Bone marrow (tissue), 2 donors: ENCODE data around the gene ZNF324.
"Not testable (repeated sequence)": the region's sequence is repeated elsewhere in the genome, so short reads cannot be mapped to it uniquely, and the experiment has no call there.

Experiments
- DNase-seq, 2 donors: peaks; one replicate each; lab custom pipeline; 2025; lab: John Stamatoyannopoulos, UW

ZNF324 gene

DNA sequence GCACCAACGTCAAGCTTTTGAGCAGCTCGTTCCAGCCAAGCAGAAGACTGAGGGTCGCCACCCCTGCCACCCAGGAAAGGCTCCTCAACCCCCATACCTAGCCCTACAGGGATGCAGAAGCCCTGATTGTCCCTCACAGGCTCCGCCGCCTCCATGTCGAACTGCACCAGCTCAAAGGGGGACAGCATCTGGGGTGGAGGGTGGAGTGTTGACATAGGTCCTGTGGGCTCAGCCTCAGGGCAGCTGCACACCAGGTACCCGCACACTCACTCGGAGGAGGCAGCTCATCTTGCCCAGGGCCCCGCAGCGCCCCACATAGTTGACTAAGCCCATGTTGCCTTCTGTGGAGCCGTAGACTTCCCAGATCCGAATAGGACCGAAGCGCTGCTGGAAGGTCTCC is 33.4 kb downstream of the ZNF324 start:
- no peak for DNase-seq

DNA sequence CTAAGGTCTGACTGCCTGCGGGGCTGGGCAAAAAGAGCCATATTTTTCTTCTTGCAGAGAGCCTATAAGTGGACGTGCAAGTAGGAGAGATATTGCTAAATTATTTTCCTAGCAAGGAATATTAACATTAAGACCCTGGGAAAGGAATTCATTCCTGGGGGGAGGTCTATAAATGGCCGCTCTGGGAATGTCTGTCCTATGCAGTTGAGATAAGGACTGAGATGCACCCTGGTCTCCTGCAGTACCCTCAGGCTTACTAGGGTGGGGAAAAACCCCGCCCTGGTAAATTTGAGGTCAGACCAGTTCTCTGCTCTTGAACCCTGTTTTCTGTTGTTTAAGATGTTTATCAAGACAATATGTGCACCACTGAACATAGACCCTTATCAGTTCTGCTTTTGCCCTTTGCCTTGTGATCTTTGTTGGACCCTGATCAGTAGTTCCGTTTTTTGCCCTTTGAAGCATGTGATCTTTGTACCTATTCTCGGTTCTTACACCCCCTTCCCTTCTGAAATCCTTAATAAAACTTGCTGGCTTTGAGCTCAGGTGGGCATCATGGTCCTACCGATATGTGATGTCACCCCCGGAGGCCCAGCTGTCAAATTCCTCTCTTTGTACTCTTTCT is 40.8 kb downstream of the ZNF324 start:
- not testable (repeated sequence) for DNase-seq

DNA sequence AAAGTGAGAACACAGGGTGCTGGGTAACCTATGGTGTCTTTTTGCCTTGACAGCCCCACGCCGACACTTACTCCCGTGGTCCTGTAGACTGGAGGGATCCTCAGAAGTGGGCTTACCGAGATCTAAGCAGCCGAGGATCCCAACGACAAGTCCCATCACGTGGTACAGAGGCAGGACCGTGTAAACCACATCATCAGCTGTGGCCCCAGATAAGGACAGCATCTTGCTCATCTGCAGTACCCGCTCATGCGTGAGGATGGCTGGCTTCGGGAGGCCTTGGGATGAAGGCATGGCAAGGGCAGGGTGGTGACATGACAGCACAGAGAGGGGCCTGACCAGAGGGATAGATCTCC is 42.8 kb downstream of the ZNF324 start:
- DNase-seq, result no peak

DNA sequence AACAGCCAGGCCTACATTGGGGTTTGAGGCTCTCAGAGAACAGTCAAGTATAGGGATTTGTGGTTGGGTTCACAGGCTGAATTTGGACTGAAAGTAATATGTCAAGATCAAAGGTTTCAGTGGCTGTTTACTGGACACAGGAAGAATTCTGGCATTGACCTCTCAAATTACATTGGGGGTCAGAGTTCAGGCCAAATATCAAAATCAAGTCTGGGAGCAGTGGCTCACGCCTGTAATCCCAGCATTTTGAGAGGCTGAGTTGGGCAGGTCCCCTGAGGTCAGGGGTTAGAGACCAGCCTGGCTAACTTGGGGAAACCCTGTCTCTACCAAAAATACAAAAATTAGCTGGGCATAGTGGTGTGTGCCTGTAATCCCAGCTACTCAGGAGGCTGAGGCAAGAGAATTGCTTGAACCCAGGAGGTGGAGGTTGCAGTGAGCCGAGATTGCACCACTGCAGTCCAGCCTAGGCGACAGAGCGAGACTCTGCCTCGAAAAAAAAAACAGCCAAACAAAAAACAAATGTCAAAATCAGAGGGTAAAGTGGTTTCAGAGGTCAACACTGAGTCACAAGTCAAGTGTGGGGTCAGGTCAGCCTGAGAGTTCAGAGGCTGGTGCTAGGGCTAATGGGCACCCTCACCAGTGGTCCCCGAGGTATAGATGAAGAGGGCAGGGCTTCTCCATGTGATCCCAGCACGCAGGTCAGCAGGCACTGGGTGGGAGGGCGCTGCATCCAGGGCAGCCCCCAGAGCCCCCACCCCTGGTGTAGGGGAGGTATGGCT is 43.4 kb downstream of the ZNF324 start:
- no peak for DNase-seq

DNA sequence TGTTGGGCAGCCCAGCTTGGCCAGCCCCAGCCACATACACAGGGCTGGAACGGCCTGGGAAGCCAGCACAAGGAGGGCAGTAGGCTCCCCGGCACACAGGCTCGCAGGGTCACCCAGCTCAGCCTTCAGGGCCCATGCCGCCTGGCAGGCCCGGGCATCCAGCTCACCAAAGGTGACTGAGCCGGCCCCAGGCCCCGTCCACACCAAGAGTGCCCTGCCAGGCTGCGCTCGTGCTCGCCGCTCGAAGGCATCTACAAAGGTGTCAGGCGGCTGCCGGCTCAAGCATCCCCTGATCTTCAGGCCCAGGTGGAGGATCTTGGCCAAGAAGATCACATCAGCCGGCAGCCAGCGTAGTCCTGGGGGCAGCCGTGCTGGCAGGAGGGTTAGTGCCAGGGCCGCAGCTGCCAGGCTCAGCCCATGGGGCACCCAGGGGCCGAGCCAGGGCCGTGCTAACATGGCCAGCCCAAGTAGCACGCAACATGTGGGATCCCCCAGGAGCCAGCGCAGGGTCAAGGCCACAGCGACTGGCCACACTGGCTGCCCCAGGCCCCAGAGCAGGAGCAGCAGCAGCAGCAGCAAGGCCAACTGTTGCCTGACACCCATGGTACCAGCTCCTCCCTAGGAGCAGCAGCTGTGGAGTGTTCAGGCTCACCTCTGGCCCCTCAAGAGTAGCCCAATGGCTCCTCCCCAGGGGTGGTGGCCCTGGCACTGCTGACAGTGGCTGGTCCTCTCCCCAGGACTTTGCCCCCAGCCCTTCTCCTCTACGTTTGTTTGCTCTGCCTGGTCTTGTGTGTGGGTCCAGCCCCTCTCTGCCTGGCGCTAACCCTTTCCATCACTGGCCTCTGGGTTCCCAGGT is 44.7 kb downstream of the ZNF324 start, which contains the start of gene SLC27A5:
SLC27A5 (minus strand) TSS at position 640 of the 856 bp plus-strand sequence; CDS start at position 603, 37 bp downstream.
- DNase-seq, result no peak

DNA sequence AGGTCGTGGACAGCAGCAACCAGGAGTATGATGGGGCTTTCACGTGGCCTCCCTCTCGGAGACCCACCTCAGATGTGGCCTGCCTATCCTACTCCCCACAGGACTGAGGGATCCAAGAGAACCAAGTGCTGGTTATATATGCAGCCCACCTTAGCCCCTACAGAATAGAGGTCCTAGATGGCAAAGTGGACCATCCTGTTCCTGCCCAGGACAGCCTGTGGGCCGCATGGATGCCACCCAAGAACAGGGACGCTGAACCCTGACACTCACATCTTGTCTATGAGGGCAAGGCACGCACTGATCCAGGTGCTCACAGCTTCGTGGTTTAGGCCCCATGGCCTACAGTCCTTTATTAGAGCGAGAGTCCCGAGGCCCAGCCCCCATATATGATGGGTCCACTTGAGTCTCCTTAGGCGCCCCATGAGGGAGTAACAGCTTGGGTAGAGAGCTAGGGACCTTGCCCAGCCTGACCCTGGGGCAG is 46.4 kb downstream of the ZNF324 start:
- DNase-seq, result no peak

DNA sequence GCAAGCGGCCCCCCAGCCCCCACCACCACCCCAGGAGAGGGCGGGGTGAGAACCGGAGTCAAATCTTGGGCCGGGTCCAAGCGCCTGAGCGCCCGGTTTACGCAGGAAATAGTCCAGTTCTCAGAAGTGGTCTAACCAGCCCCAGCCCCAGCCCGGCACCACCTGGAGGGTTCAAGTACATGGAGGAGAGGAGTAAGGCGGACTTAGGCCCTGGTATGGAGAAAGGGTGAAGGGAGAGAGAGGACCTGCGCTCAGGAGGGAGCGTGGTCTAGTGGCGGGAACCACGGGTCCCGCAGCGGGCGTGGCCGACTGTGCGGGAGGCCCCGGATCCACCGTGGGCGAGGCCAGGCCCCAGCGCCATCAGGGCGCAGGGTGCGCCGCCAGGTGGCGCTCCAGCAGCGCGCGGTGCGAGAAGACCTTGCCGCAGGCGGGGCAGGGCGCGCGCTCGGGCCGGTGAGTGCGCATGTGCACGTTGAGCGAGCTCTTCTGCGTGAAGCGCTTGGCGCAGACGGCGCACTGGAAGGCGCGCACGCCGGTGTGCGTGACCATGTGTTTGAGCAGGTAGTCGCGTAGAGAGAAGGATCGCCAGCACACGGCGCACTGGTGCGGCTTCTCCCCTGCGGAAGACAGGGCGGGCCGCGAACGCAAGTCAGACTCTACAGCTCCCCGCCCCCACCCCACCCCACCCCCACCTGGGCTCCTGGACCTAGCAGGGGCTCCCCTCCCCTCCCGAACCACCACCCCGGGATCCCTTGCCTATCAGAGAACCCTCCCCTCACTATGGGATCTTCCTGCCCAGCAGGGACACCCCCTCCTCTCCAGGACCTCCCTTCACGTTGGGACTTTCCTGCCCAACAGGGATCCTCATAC is 47.0 kb downstream of the ZNF324 start:
- DNase-seq, result peak; percentile 66 to 72

GRCh38 chr19:58514564-58515022 is 47.7 kb downstream of the ZNF324 start:
- no peak for DNase-seq

DNA sequence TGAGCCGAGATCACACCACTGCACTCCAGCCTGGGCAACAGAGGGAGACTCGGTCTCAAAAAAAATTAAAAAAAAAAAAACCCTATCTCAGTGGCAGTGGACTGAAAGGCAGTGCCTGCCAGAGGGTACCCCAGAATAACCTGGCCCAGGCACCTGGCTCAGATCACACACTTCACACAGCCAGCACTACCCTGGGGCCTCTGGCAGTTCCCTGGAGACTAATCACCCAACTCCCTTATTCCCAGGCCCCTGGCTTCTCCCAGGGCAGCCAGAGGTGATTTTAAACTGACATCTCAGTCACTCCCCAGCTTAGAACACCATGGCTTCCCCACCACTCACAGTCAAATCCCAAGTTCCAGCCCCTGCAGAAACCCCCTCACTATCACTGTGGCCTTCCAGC is 48.4 kb downstream of the ZNF324 start:
- no peak for DNase-seq

- DNase-seq, result no peak
Observed at GRCh38 chr19:58516246-58516836, 49.5 kb downstream of the ZNF324 start.

DNA sequence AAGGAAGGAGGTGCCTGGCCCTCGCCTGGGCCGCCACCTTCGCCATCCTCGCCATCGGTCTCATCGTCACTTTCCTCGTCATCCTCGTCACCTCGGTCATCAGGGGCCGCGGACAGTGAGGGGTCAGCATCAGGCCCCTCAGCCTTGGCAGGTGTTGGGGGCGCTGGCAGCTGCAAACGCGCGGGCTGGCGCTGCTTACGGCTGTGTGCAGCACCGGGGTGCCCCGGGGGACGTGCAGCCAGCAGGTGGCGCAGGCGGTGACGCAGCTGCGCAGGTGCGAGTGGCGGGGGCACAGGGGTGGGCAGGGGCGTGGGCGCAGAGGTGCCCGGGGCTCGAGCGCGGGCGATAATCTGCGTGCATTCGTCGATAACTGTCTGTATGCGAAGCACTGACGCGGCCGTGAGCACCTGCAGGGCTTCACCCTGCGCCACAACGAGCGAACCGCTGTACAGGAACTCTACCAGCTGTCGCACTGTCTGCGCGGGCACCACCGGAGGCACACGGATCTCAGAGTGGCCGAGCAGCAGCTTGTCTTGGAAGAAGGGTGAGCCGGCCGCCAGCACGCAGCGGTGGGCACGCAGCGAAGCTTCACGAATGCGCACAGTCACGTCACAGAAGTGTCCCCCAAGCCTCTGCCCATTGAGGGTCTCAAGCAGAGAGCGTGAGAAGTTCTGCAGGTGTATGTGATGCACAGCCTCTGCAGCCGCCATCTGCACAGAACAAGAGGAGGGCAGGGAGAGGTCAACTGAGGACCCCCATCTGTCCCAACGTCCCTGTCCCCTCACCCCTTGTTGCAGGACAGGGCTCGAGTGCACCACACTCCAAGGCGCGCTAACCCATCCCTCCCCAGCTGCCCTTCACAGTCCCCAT is 50.3 kb downstream of the ZNF324 start:
- no peak for DNase-seq

DNA sequence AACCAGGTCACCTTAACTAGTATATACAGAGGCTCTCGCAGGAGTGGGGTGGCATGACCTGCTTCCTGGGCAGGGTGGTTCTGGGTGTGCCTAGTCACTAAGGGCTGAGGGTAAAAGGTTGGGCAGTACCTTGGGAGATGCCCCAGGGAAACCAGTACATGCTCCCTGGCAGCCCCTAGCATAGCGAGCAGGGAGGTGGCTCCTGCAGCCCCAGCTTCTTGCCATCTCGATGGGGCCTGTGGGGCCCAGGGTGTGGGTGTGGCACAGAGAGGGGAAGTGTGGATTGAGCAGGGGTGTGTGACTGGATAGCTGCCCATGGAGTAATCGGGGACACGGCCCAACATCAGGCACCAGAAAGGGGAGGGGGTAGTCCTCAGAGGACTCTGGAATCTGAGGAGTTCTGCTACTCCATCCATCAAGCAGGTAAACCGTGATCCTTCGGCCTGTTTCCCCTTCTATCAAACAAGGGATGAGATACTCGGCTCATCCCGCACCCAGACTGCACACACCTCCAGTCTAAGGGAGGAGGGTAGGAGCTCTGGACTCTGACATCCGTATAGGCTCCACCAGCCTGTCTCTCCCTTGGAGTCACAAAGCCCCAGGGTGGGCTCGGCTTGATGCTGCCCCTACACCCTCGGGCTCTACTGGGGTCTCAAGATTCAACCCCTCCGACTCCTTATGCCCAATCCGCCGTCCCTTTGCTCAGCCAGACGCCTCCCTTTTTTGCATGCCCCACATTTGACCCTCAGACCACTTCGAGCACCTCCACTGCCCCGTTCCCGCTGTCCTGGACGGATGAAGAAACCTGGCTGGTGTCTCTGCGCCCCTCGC is 51.6 kb downstream of the ZNF324 start:
- DNase-seq, result no peak

GRCh38 chr19:58519087-58519354 is 52.1 kb downstream of the ZNF324 start:
- peak; percentile 63 to 66 for DNase-seq

DNA sequence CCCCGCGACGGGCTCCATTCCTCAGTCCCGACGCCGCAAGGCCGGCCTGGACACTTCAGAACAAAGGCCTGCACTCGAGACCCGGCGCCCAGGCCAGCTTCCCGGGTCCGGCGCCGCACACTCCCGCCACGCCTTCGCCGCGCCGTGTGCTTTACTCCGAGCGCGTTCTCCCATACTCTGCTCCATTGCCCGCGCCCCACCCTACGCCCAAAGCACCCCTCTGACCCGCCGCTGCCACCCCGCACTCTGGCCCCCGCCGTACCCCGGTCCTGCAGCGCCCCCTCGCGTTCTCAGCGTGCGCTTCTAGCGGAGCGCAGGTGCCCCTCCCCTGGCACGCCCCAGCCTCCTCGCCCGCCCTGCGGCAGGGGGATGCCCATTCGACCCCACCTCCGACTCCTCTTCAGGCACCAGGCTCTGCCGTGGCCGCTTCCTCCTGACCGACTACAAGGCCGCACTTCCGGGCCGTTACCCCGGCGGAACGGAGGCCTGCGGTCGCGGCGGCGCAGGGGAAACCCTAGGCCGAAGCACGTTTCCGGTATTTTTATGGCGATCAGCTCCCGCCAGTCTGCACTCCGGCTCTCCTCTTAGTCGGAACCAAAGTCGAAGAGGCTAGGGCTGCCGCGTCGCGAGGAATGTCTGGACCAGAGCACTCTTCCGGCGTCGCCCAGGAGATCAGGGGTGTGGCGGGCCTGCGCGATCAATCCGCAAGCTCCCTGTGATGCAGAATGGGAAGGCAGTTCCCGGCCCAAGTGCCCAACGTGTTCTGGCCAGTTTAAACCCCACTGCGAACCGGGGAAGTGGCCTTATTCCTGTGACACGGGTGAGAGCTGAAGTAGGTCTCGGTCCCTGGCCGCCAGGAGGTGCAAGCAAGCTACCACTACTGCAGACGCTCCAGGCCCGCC is 52.7 kb downstream of the ZNF324 start, which contains the start of gene ZBTB45:
ZBTB45 (minus strand) TSS at position 456 of the 902 bp plus-strand sequence. CDS start 2,137 bp downstream, outside the sequence.
- DNase-seq, result peak; percentile 93 to 97

DNA sequence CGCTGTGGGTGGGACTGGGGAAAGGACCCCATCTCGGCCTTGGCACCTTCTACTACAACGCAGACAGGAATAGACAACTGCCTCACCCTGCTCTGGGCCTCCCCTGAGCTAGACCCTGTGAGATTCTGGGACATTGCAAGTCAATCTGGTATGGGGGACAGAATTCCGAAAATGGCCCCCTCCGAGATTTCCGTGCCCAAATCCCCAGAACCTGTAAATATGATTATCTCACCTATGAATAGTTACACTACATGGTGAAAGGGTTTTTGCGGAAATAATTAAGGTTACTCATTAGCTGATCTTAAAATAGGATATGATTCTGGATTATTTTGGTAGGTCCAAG is 53.3 kb downstream of the ZNF324 start:
- DNase-seq, result no peak

DNA sequence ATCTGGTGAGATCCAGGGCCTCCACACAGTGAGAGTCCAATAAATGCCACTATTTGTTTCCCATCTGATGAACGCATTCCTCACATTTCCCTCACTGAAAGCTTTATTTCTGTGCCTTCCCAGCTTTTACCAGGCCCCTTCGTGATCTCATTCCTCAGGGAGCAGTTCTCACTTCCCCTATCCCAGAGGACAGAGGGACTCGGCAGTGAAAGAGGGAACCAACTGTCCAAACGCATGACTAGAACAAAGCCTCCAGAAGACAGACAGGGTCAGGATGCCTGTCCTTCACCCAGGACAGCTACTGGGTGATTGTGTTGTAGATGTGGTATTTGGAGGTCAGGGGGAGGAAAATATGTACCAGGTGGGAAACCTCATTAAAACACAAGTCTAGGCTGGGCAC is 54.8 kb downstream of the ZNF324 start:
- no peak for DNase-seq

- no peak for DNase-seq
Observed at GRCh38 chr19:58522709-58523108, 55.8 kb downstream of the ZNF324 start.
